Measurements from ENCODE around the gene MYO3B. TPM values are rescaled to one million over a fixed set of nuclear protein-coding genes. Genes with fewer than 3 reads are reported as not detected.

MYO3B gene
- total RNA-seq, 4 donors from 2014 or later = 0.34 to 0.95 (median 0.89) TPM

DNA sequence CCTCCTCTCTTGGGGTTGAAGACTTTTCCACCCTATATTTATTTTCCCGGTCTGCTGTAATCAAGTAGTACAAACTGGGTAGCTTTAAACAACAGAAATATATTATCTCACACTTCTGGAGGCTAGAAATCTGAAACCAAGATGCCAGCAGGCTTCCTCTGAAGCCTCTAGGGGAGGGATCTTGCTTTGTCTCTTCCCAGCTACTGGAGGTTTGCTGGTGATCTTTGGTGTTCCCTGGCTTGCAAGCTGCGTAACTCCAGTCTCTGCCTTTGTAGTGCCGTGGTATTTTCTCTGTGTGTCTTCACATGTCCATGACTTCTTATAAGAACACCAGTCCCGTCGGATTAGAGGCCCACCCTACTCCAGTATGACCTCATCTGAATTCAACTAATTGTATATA is 44.4 kb downstream of the MYO3B start:
- Histone ChIP-seq H3K4me3 (no peak overlapping the region), H3K9me3 (no peaks in the 10 kb centered on the region), H3K27ac (no peak overlapping the region), H3K4me1 (no peaks in the 10 kb centered on the region), H3K36me3 (no peaks in the 10 kb centered on the region), H3K27me3 (no peaks in the 10 kb centered on the region)
- TF ChIP-seq POLR2A (IDR thresholded peaks at IDR 0.05) = no peak
- no peak for DNase-seq (ENCODE audit: low spot score in 2 of 2)
- WGBS = 73% methylated on average over 5 of the region's 5 CpGs

DNA sequence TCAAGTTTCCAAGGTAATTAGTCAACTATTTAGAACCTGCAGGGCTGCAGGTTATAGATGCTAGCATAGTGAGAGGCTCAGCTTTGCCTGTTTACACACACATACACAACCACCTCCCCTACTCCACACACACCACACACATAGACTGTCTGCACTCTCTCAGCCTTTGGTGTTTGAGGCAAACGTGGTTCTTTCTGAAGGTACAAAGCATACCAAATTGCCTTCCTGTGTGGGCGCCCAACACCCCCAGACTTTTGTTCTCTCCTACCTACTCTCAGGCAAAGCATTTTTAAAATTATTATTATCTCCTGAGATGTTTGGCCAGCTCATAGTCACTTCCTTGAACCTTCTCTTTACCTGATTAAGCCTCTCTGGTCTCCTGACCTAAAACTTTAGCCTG is 44.9 kb downstream of the MYO3B start:
- no peak overlapping the region for H3K27ac ChIP-seq
- H3K4me3 ChIP-seq = no peak overlapping the region
- no peaks in the 10 kb centered on the region for H3K36me3 ChIP-seq
- H3K4me1 ChIP-seq = no peaks in the 10 kb centered on the region
- no peaks in the 10 kb centered on the region for H3K9me3 ChIP-seq
- 80% methylated on average over 2 of the region's 2 CpGs for WGBS
- no peaks in the 10 kb centered on the region for H3K27me3 ChIP-seq
- no peak for DNase-seq (ENCODE audit: low spot score in 2 of 2)
- no peak for TF ChIP-seq POLR2A (IDR thresholded peaks at IDR 0.05)
- no peak for TF ChIP-seq POLR2AphosphoS5 (IDR thresholded peaks at IDR 0.05)

DNA sequence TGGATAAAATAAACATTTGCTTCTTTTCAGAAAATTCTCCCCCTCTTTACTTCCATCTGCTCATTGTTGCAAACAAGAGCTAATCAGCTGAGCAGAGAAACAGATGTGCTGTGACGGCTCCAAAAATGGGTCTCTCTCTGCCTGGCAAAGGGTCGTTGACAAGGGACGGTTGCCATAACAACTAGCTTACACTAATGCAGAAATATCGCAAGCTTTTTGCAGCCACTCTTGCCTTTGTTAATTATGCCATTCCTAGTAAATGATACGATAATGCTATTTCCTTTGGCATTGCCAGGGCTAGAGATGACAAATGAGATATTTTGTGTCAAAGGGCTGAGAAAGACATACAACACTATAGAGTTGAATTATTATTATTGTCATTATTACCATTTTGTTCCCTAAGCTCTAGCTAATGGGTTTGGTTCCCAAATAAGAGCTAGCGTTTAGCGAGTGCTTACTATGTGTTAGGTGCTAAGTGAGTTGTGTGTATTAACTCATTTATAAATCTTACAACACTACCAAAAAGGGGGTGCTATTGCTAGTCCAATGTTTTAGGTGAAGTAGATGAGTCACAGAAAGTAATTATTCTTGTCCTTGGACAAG is 46.8 kb downstream of the MYO3B start:
- H3K4me3 ChIP-seq = no peak overlapping the region
- DNase-seq (ENCODE audit: low spot score in 2 of 2) = no peak
- H3K36me3 ChIP-seq = no peaks in the 10 kb centered on the region
- H3K27me3 ChIP-seq = no peaks in the 10 kb centered on the region
- H3K4me1 ChIP-seq = no peaks in the 10 kb centered on the region
- no peak overlapping the region for H3K27ac ChIP-seq
- H3K9me3 ChIP-seq = no peaks in the 10 kb centered on the region
- 65% methylated on average over 7 of the region's 7 CpGs for WGBS
- TF ChIP-seq, protein P1, sequence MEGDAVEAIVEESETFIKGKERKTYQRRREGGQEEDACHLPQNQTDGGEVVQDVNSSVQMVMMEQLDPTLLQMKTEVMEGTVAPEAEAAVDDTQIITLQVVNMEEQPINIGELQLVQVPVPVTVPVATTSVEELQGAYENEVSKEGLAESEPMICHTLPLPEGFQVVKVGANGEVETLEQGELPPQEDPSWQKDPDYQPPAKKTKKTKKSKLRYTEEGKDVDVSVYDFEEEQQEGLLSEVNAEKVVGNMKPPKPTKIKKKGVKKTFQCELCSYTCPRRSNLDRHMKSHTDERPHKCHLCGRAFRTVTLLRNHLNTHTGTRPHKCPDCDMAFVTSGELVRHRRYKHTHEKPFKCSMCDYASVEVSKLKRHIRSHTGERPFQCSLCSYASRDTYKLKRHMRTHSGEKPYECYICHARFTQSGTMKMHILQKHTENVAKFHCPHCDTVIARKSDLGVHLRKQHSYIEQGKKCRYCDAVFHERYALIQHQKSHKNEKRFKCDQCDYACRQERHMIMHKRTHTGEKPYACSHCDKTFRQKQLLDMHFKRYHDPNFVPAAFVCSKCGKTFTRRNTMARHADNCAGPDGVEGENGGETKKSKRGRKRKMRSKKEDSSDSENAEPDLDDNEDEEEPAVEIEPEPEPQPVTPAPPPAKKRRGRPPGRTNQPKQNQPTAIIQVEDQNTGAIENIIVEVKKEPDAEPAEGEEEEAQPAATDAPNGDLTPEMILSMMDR (IDR thresholded peaks at IDR 0.05) = no peak
- TF ChIP-seq EP300 (IDR thresholded peaks at IDR 0.05) (no peak), POLR2AphosphoS5 (IDR thresholded peaks at IDR 0.05) (no peak), POLR2A (IDR thresholded peaks at IDR 0.05) (no peak)

DNA sequence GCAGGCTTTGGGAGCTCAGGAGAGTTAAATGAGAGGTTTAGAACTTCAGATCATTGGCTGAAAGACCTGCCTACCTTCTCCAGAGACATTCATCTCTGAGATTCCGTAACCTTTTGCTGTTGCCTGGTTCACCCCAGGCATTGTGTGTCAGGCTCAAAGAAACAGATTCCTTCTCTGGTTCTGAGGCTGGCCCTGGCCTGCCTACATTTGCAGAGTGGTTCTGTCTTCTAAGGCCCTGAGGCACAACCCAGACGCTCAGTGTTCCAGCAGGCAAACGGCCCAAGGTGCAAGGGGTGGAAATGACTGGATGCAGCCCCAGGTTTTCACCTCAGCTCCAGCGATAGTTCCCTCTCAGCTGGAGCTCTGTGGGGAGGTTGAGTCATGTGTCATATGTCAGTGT is 48.3 kb downstream of the MYO3B start:
- no peak for DNase-seq (ENCODE audit: low spot score in 2 of 2)
- H3K9me3 ChIP-seq = no peaks in the 10 kb centered on the region
- 48% methylated on average over 4 of the region's 4 CpGs for WGBS
- no peak overlapping the region for H3K4me3 ChIP-seq
- H3K27me3 ChIP-seq = no peaks in the 10 kb centered on the region
- H3K27ac ChIP-seq = no peak overlapping the region
- H3K4me1 ChIP-seq = no peaks in the 10 kb centered on the region
- no peak for TF ChIP-seq POLR2A (IDR thresholded peaks at IDR 0.05)
- TF ChIP-seq EP300 (IDR thresholded peaks at IDR 0.05) = no peak
- TF ChIP-seq, protein P1 (IDR thresholded peaks at IDR 0.05) = no peak
- no peak for TF ChIP-seq POLR2AphosphoS5 (IDR thresholded peaks at IDR 0.05)
- H3K36me3 ChIP-seq = no peaks in the 10 kb centered on the region

DNA sequence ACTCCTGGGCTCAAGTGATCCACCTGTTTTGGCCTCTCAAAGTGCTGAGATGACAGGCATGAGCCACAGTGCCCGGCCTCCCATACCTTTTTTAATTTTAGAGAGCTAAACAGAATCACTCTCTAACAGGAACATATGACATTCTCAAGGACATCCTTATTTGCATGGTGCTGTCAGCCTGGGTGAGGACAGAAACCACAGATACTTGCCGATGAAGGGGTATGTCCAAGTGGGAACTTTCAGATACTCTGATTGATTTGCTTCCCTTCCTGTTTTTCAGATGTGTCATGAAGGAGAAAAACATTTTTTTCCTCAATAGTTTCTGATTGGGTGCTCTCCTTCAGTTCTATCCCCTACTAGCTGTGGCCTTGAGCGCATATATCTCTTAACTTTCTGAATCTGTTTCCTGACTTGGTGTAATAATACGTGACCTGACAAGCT is 49.6 kb downstream of the MYO3B start:
- no peak overlapping the region for H3K27ac ChIP-seq
- 89% methylated on average over 4 of the region's 4 CpGs for WGBS

DNA sequence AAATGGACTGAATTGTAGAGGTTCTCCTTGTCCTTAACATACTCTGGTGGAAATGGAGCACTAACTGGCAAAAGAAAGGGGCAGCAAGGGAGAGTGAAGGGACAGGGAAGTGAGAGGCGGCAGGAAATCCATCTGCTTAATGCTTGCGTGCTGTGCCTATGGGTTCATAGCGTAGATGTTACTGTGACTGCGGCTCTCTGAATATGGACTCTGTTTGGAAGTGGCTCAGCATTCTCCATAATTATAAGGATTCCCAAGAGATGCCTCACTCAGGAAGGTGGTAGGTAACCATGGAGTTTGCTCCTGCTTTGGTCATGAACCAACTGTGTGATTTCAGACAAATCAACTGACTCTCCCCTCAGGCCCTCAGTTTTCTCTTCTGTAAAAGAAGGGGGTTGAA is 50.0 kb downstream of the MYO3B start:
- Histone ChIP-seq H3K27me3 (no peaks in the 10 kb centered on the region), H3K9me3 (no peaks in the 10 kb centered on the region), H3K4me1 (no peaks in the 10 kb centered on the region), H3K4me3 (no peak overlapping the region), H3K27ac (no peak overlapping the region), H3K36me3 (no peaks in the 10 kb centered on the region)
- TF ChIP-seq EP300 (IDR thresholded peaks at IDR 0.05) (no peak), POLR2AphosphoS5 (IDR thresholded peaks at IDR 0.05) (no peak), POLR2A (IDR thresholded peaks at IDR 0.05) (no peak)
- TF ChIP-seq, protein P1 (IDR thresholded peaks at IDR 0.05) = no peak
- DNase-seq (ENCODE audit: low spot score in 2 of 2) = no peak
- 90% methylated on average over 4 of the region's 4 CpGs for WGBS

More for the DNA sequence above, 49.6 kb downstream of the MYO3B start:
- Histone ChIP-seq H3K4me3 (no peak overlapping the region), H3K36me3 (no peaks in the 10 kb centered on the region), H3K4me1 (no peaks in the 10 kb centered on the region), H3K9me3 (no peaks in the 10 kb centered on the region), H3K27me3 (no peaks in the 10 kb centered on the region)
- DNase-seq (ENCODE audit: low spot score in 2 of 2) = no peak
- TF ChIP-seq POLR2A (IDR thresholded peaks at IDR 0.05) (no peak), EP300 (IDR thresholded peaks at IDR 0.05) (no peak), POLR2AphosphoS5 (IDR thresholded peaks at IDR 0.05) (no peak)
- TF ChIP-seq, protein P1 (IDR thresholded peaks at IDR 0.05) = no peak
